Measurements from ENCODE around the gene CEBPG. TPM values are rescaled to one million over a fixed set of nuclear protein-coding genes. Genes with fewer than 3 reads are reported as not detected.

CEBPG gene
- total RNA-seq, 1 donor from 2014 or later, result 19.3 TPM

DNA sequence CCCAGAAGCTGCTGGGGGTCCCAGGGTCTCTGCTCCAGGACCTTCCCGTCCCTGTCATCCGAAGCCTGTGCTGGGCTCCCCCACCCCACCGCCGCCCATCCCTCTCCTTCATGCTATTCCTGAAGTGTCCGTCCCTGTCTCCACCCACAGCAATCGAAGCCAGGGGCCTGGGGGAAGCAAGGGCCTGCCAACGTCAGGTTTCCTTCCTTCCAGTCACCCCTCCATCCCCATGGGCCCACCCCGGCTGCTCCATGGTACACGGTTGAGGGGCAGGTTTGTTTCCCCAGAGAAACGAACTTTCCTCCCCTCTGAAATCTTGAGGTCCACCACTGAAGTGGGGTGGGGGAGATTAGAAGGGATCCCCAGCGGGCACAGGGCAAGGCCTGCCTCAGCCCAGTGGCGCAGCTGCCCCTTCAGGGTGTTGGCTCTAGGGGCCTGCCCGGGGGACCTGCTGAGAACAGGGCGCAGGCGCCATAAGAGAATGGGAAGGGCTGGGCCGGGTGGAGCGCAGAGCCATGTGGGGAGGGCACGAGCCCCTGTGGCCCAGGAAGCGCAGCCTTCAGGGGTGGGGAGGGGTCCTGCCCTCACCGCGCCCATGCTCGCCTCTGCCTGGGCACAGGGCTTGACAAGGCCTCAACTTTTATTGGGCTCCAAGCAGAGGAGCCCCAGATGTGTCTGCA, 16.1 kb downstream of the CEBPG start:
- TF ChIP-seq, protein P1, sequence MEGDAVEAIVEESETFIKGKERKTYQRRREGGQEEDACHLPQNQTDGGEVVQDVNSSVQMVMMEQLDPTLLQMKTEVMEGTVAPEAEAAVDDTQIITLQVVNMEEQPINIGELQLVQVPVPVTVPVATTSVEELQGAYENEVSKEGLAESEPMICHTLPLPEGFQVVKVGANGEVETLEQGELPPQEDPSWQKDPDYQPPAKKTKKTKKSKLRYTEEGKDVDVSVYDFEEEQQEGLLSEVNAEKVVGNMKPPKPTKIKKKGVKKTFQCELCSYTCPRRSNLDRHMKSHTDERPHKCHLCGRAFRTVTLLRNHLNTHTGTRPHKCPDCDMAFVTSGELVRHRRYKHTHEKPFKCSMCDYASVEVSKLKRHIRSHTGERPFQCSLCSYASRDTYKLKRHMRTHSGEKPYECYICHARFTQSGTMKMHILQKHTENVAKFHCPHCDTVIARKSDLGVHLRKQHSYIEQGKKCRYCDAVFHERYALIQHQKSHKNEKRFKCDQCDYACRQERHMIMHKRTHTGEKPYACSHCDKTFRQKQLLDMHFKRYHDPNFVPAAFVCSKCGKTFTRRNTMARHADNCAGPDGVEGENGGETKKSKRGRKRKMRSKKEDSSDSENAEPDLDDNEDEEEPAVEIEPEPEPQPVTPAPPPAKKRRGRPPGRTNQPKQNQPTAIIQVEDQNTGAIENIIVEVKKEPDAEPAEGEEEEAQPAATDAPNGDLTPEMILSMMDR (conservative IDR thresholded peaks at IDR 0.05; ENCODE audit: low read depth, low read length), result no peak
- no peak overlapping the region for H3K4me3 ChIP-seq (ENCODE audit: low read depth, low read length)
- DNase-seq (ENCODE audit: low read depth), result no peak

DNA sequence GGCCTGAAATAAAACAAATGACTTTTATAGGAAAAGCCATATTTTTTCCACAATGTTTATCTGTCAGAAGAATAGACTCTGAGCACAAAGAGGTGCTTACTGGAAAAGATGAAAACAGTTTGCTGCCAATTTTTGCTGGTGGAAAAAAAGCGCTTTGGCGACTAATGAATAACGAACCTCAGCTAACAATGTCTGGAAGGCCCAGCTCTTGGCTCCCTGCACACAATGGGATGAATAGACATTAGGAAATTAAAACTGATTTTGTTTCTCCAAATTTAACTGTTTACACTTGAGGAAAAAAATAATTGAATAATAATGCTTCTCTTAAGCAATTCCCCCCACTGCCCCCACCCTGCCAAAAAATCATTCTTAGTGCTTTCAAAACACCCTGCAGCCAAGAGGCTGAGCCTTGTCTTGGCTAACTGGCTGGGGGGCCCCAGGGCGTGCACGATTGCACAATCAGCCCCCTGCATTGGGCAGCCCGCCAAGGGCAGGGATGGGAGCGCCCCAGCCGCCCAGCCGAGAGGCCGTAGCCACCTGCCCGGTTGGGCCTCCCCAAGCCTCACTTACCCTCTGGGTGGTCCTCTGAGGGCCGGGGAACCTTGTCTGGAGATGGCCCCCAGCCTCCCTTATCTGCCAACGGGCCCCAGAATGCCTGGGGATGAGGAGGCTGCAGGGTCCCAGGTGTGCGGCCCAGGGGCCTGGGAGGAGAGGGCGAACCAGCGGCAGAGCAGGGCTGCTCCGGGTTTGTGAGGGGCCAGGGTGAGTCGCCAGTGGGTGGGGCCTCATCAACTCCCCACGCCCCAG, 16.8 kb downstream of the CEBPG start:
- TF ChIP-seq, protein P1 (conservative IDR thresholded peaks at IDR 0.05; ENCODE audit: low read depth, low read length), result no peak
- H3K4me3 ChIP-seq (ENCODE audit: low read depth, low read length), result no peak overlapping the region
- no peak for DNase-seq (ENCODE audit: low read depth)

DNA sequence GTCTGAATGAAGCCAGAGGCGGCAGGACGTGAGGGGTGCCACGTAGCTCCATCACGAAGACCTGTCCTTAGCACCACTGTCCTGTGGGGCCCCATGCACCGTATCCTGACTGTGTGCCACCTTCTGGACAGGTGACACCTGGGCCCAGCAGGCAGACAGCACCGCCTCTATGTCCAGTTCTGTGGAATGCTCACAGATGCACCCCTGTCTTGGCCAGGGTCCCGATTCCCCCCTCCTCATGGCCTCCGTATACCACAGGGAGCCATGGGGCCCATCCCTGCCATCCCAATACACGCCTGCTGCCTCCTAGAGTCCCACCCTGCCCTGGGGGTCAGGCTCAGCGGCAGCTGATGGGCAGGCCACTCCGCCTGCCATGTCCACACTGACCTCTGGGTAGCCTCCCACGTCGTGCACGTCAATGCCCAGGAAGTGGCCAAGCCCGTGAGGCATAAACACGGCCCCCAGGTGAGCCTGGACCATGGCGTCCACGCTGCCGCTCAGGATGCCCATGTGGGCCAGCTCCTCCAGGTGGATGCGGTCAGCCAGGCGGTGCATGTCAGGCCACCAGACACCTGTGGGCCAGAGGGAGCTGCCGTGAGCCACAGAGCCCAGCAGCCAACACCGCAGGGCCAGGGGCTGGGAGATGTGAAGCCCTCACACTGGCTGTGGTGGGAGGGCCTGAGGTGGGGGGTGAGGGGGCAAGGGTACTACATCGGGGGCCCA, 17.6 kb downstream of the CEBPG start:
- TF ChIP-seq, protein P1 (conservative IDR thresholded peaks at IDR 0.05; ENCODE audit: low read depth, low read length), result no peak
- H3K4me3 ChIP-seq (ENCODE audit: low read depth, low read length), result no peak overlapping the region
- no peak for DNase-seq (ENCODE audit: low read depth)

DNA sequence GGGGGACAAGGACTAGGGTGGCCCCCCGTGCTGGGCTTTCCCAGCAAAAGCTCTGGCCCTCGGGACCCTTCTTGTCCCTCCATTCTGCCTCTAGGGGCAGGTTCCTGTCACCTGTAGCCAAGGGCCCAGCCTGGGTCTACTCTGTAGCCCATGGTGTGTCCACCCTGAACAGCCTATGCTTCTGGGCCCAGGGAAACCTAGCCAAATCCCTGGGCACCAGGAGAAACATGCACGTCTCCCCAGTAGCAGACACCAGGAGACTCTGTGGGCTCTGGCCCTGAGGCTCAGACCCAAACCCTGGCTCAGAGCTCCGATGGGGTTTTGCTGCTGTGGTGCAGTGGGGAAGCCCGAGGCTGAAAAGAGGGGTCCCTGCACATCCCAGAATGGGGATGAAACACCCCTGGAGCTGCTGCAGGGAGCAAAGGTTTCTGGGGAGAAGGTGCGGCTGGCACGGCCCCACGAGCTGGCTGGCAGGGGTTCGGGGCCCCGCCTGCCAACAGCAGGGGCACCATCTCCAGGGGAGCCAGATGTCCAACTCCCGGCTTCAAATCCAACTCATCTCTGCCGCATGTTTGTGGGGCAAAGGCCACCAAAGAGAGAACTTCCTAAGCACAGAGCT, 18.2 kb downstream of the CEBPG start:
- no peak overlapping the region for H3K4me3 ChIP-seq (ENCODE audit: low read depth, low read length)
- no peak for DNase-seq (ENCODE audit: low read depth)
- TF ChIP-seq, protein P1 (conservative IDR thresholded peaks at IDR 0.05; ENCODE audit: low read depth, low read length), result no peak

DNA sequence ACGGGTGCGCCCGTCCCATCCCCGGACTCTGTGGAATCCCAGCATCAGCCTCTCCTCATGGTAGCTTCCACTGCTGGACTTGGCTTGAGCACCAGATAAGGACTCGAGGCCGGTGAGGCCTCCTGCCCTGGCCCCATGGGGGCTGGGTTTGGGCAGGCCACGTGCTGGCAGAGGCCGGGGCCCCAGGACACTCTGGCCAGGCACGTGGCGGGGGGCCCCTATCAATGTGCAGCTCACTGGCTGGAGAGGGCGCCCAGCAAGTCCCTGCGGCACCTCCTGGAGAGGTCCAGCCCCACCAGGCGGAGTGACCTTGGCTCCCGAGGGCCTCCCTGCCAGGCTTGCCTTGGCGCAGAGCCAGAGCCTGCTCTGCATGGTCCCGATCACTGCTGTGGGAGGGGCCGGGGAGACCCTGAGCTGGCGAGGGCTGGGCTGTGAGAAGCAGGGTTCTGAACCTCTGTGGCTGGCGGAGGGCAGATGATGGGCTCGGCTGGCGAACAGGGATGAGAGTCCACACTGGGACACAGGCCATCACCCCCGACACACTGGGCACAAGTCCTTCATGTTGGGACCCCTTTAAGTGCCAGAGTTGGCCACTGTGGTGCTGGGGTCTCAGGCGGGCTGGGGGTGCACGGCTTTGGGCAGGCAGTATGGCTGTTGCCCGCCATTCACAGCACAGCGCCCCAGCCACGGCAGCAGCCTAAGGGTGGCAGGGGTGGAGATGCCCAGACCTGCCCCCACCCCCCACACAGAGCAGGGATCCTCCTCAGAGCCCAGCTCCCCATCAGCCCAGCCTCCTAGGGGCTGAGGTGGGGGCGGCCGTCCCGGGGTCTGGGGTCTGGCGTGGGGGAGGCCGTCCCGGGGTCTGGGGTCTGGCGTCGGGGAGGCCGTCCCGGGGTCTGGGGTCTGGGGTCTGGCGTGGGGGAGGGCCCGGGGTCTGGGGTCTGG, 19.1 kb downstream of the CEBPG start:
- TF ChIP-seq, protein P1 (conservative IDR thresholded peaks at IDR 0.05; ENCODE audit: low read depth, low read length), result no peak
- no peak for DNase-seq (ENCODE audit: low read depth)
- no peak overlapping the region for H3K4me3 ChIP-seq (ENCODE audit: low read depth, low read length)

All from epithelial cell of proximal tubule (primary cell).